Measurements from ENCODE around the gene SLC7A4.
"Not testable (repeated sequence)": the region's sequence is repeated elsewhere in the genome, so short reads cannot be mapped to it uniquely, and the experiment has no call there.

SLC7A4 gene

GRCh38 chr22:21032037-21032867 lies at the start of gene SLC7A4:
Gene SLC7A4, minus strand, starts transcription at chr22:21032561. Its CDS starts 749 bp downstream, at chr22:21031812.
- DNase-seq = no peak

- no peak for DNase-seq
These were observed 48.2 kb upstream of the SLC7A4 start for GRCh38 chr22:21080435-21081137.

- DNase-seq = no peak
These were observed 47.1 kb upstream of the SLC7A4 start for GRCh38 chr22:21079493-21079892.

- no peak for DNase-seq
These were observed 46.6 kb upstream of the SLC7A4 start for GRCh38 chr22:21078916-21079315.

GRCh38 chr22:21077884-21078508 lies 45.6 kb upstream of the SLC7A4 start:
- no peak for DNase-seq

GRCh38 chr22:21076912-21077625 lies 44.7 kb upstream of the SLC7A4 start:
- DNase-seq = no peak

- DNase-seq = no peak
These were observed 43.3 kb upstream of the SLC7A4 start for GRCh38 chr22:21075516-21076138.

GRCh38 chr22:21074102-21074715 lies 41.8 kb upstream of the SLC7A4 start:
- DNase-seq = no peak

- DNase-seq = no peak
These were observed 41.1 kb upstream of the SLC7A4 start for GRCh38 chr22:21073482-21073881.

- no peak for DNase-seq
These were observed 40.7 kb upstream of the SLC7A4 start for GRCh38 chr22:21073023-21073422.

- not testable (repeated sequence) for DNase-seq
These were observed 39.4 kb upstream of the SLC7A4 start for GRCh38 chr22:21071796-21072195.

- no peak for DNase-seq
These were observed 38.6 kb upstream of the SLC7A4 start for GRCh38 chr22:21070690-21071615.

GRCh38 chr22:21069375-21069774 lies 37.0 kb upstream of the SLC7A4 start:
- no peak for DNase-seq

- DNase-seq = no peak
These were observed 36.4 kb upstream of the SLC7A4 start for GRCh38 chr22:21068681-21069276.

GRCh38 chr22:21067901-21068680 lies 35.7 kb upstream of the SLC7A4 start:
- no peak for DNase-seq

- DNase-seq = no peak
These were observed 34.9 kb upstream of the SLC7A4 start for GRCh38 chr22:21067075-21067900.

- no peak for DNase-seq
These were observed 32.8 kb upstream of the SLC7A4 start for GRCh38 chr22:21064917-21065864.

GRCh38 chr22:21064425-21064824 lies 32.1 kb upstream of the SLC7A4 start:
- DNase-seq = not testable (repeated sequence)
